SK-N-SH (cell line): ENCODE measurements around the gene SRGAP1.
"Not testable (repeated sequence)": the region's sequence is repeated elsewhere in the genome, so short reads cannot be mapped to it uniquely, and the experiment has no call there.

ENCODE experiments used
- CHD2 ChIP-seq: fragments of 150-350 bp; IDR thresholded peaks from 2 replicates; pipeline ENCODE4 v1.6.1; 2018; ENCODE audit warnings: low read length; ENCODE audit not compliant: partially characterized antibody
- EP300 ChIP-seq, 2 experiments: IDR thresholded peaks; 2 replicates each; pipeline versions ENCODE4 v1.4.0 to v1.6.1; 2012; ENCODE audit warnings: borderline replicate concordance in 1 of 2, low read depth in 1 of 2, low read length in 1 of 2
- GABPA ChIP-seq: IDR thresholded peaks from 2 replicates; pipeline ENCODE4 v1.4.0; 2012; ENCODE audit warnings: low read depth, mild to moderate bottlenecking
- MXI1 ChIP-seq: IDR thresholded peaks from 2 replicates; pipeline ENCODE4 v1.6.1; 2012; ENCODE audit warnings: mild to moderate bottlenecking, low read depth, low read length, improper control_type of control experiment
- NRF1 ChIP-seq: IDR thresholded peaks from 2 replicates; pipeline ENCODE4 v1.6.1; 2012; ENCODE audit warnings: low read depth, mild to moderate bottlenecking, low read length
- POLR2AphosphoS5 ChIP-seq: IDR thresholded peaks from 2 replicates; pipeline ENCODE4 v1.6.1; 2012; ENCODE audit warnings: low read depth, low read length
- RAD21 ChIP-seq: IDR thresholded peaks from 2 replicates; pipeline ENCODE4 v1.6.1; 2012; ENCODE audit warnings: mild to moderate bottlenecking, low read length
- SMC3 ChIP-seq: IDR thresholded peaks from 2 replicates; pipeline ENCODE4 v1.6.1; 2012; ENCODE audit warnings: low read depth, low read length, improper control_type of control experiment
- TAF1 ChIP-seq: IDR thresholded peaks from 2 replicates; pipeline ENCODE4 v1.6.1; 2012; ENCODE audit warnings: low read depth, mild to moderate bottlenecking, low read length, moderate library complexity, borderline replicate concordance
- YY1 ChIP-seq: IDR thresholded peaks from 2 replicates; pipeline ENCODE4 v1.4.0; 2012; ENCODE audit warnings: low read depth, mild to moderate bottlenecking
- TF ChIP-seq, protein P1 (sequence below): fragments of 200-600 bp; sonication (generic); IDR thresholded peaks from 2 replicates; pipeline ENCODE4 v1.6.1; 2017; ENCODE audit warnings: antibody characterized with exemption, mild to moderate bottlenecking, moderate library complexity
- TF ChIP-seq, protein P2 (sequence below): IDR thresholded peaks from 2 replicates; pipeline ENCODE4 v1.6.1; 2012; ENCODE audit warnings: mild to moderate bottlenecking, low read depth, low read length, moderate library complexity
- TF ChIP-seq, protein P3 (sequence below): IDR thresholded peaks from 2 replicates; pipeline ENCODE4 v1.4.0; 2012; ENCODE audit warnings: low read depth
- TF ChIP-seq, protein P4 (sequence below): IDR thresholded peaks from 2 replicates; pipeline ENCODE4; 2012

DNA sequence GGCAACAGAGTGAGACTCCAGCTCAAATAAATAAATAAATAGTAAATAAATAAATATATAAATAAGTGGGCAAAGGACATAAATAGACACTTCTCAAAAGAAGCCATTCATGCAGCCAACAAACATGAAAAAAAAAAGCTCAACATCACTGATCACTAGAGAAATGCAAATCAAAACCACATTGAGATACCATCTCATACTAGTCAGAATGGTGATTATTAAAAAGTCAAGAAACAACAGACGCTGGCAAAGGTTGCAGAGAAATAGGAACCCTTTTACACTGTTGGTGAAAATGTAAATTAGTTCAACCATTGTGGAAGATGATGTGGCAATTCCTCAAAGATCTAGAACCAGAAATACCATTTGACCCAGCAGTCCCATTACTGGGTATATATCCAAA is 322.5 kb downstream of the SRGAP1 start:
- TF ChIP-seq, protein P1, sequence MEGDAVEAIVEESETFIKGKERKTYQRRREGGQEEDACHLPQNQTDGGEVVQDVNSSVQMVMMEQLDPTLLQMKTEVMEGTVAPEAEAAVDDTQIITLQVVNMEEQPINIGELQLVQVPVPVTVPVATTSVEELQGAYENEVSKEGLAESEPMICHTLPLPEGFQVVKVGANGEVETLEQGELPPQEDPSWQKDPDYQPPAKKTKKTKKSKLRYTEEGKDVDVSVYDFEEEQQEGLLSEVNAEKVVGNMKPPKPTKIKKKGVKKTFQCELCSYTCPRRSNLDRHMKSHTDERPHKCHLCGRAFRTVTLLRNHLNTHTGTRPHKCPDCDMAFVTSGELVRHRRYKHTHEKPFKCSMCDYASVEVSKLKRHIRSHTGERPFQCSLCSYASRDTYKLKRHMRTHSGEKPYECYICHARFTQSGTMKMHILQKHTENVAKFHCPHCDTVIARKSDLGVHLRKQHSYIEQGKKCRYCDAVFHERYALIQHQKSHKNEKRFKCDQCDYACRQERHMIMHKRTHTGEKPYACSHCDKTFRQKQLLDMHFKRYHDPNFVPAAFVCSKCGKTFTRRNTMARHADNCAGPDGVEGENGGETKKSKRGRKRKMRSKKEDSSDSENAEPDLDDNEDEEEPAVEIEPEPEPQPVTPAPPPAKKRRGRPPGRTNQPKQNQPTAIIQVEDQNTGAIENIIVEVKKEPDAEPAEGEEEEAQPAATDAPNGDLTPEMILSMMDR = not testable (repeated sequence)
- TF ChIP-seq, protein P2, sequence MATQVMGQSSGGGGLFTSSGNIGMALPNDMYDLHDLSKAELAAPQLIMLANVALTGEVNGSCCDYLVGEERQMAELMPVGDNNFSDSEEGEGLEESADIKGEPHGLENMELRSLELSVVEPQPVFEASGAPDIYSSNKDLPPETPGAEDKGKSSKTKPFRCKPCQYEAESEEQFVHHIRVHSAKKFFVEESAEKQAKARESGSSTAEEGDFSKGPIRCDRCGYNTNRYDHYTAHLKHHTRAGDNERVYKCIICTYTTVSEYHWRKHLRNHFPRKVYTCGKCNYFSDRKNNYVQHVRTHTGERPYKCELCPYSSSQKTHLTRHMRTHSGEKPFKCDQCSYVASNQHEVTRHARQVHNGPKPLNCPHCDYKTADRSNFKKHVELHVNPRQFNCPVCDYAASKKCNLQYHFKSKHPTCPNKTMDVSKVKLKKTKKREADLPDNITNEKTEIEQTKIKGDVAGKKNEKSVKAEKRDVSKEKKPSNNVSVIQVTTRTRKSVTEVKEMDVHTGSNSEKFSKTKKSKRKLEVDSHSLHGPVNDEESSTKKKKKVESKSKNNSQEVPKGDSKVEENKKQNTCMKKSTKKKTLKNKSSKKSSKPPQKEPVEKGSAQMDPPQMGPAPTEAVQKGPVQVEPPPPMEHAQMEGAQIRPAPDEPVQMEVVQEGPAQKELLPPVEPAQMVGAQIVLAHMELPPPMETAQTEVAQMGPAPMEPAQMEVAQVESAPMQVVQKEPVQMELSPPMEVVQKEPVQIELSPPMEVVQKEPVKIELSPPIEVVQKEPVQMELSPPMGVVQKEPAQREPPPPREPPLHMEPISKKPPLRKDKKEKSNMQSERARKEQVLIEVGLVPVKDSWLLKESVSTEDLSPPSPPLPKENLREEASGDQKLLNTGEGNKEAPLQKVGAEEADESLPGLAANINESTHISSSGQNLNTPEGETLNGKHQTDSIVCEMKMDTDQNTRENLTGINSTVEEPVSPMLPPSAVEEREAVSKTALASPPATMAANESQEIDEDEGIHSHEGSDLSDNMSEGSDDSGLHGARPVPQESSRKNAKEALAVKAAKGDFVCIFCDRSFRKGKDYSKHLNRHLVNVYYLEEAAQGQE = not testable (repeated sequence)
- TF ChIP-seq POLR2AphosphoS5; EP300 (IDR thresholded peaks at IDR 0.05; ENCODE audit: borderline replicate concordance in 1 of 2, low read depth in 1 of 2, low read length in 1 of 2); GABPA; YY1; SMC3; RAD21; NRF1; MXI1; TAF1; CHD2: not testable (repeated sequence)
- TF ChIP-seq, protein P3, sequence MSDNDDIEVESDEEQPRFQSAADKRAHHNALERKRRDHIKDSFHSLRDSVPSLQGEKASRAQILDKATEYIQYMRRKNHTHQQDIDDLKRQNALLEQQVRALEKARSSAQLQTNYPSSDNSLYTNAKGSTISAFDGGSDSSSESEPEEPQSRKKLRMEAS = not testable (repeated sequence)
- TF ChIP-seq, protein P4, sequence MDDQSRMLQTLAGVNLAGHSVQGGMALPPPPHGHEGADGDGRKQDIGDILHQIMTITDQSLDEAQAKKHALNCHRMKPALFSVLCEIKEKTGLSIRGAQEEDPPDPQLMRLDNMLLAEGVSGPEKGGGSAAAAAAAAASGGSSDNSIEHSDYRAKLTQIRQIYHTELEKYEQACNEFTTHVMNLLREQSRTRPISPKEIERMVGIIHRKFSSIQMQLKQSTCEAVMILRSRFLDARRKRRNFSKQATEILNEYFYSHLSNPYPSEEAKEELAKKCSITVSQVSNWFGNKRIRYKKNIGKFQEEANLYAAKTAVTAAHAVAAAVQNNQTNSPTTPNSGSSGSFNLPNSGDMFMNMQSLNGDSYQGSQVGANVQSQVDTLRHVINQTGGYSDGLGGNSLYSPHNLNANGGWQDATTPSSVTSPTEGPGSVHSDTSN = not testable (repeated sequence)
